Mammary epithelial cell (primary cell): ENCODE data around the gene GIMAP6.

Experiments
- CTCF ChIP-seq, 2 donors: IDR thresholded peaks in 1 of 2; conservative IDR thresholded peaks in 1 of 2; 2 replicates each; pipeline ENCODE4 v1.5.1; 2011 to 2012; ENCODE audit warnings: inconsistent platforms in 2 of 2, low read length in 2 of 2, mild to moderate bottlenecking in 2 of 2, control low read depth in 1 of 2, low read depth in 1 of 2; ENCODE audit not compliant: insufficient read depth in 1 of 2; ENCODE audit errors: extremely low read depth in 1 of 2
- EZH2 ChIP-seq: IDR thresholded peaks from 2 replicates; pipeline ENCODE4 v1.6.1; 2012; ENCODE audit warnings: low read length, inconsistent platforms, borderline replicate concordance

- no peak for TF ChIP-seq EZH2
- TF ChIP-seq CTCF (conservative IDR thresholded peaks at IDR 0.05 in 1 of 2, IDR thresholded peaks at IDR 0.05 in 1 of 2; ENCODE audit: extremely low read depth in 1 of 2, insufficient read depth in 1 of 2, low read depth in 1 of 2, low read length in 2 of 2) = no peak
Observed at GRCh38 chr7:150657526-150657925, 25.3 kb upstream of the GIMAP6 start.
